COLO668 (cell line): Measurements from ENCODE around the gene CRY2.

Experiments
- DNase-seq: peaks from one replicate; lab custom pipeline; 2025; ENCODE audit not compliant: unreplicated experiment; lab: John Stamatoyannopoulos, UW

The CRY2 gene

GRCh38 chr11:45929486-45930030 lies 82.3 kb downstream of the CRY2 start:
- peak; percentile 67 for DNase-seq

GRCh38 chr11:45930031-45930794 lies 82.9 kb downstream of the CRY2 start:
- DNase-seq: peak; percentile 96

- no peak for DNase-seq
Observed at GRCh38 chr11:45930951-45931570, 83.8 kb downstream of the CRY2 start.

GRCh38 chr11:45931739-45932138 lies 84.5 kb downstream of the CRY2 start:
- DNase-seq: no peak

- no peak for DNase-seq
Observed at GRCh38 chr11:45932217-45932616, 84.9 kb downstream of the CRY2 start.
